Measurements from ENCODE around the gene ADCY2. TPM values are rescaled to one million over a fixed set of nuclear protein-coding genes. Genes with fewer than 3 reads are reported as not detected.

Gene ADCY2
- total RNA-seq, 1 experiment from 2014 or later = 31.3 TPM

DNA sequence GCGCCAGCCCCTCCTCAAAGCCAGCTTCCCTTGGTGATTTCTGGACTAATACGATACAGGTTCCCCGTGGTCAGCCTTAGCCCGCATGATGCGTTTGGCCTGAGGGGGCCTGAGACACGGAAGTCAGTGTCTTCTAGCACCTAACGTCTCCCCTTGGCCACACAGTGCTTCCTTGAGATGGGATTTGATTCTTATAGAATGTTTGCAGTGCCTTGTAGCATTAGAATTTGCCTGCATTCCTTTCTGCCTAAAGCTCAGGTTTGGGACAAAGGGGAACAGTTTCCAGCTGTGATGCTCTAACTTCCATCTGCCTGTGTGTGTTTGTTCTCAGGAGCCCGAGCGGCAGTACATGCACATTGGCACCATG lies 420.6 kb downstream of the ADCY2 start:
- Histone ChIP-seq H3K79me2 (ENCODE audit: insufficient read depth, low read length) (no peaks in the 10 kb centered on the region), H3K9ac (ENCODE audit: extremely low read depth, insufficient read length, low read length) (no peak overlapping the region), H4K8ac (replicated peaks; ENCODE audit: insufficient read length, low read depth, low read length) (no peak overlapping the region), H3K4ac (ENCODE audit: low read depth, low read length) (no peak overlapping the region), H2BK12ac (ENCODE audit: insufficient read length, low read depth, low read length) (no peak overlapping the region), H2BK5ac (ENCODE audit: insufficient read length, low read length) (no peak overlapping the region), H3K27ac (ENCODE audit: insufficient read length, low read depth, low read length) (no peak overlapping the region), H4K5ac (ENCODE audit: insufficient read length, low read depth, low read length) (no peak overlapping the region), H3K27me3 (ENCODE audit: insufficient read depth, low read length) (no peaks in the 10 kb centered on the region), H3K56ac (ENCODE audit: insufficient read length, low read depth, low read length) (no peak overlapping the region), H3K14ac (ENCODE audit: insufficient read depth, low read length) (no peak overlapping the region), H3K4me2 (ENCODE audit: insufficient read depth, insufficient read length, low read length) (peak overlapping the region; percentile 0), H2BK20ac (ENCODE audit: low read depth, low read length, poor library complexity, severe bottlenecking) (no peak overlapping the region), H4K91ac (ENCODE audit: insufficient read length, low read depth, low read length) (no peak overlapping the region), H3K79me1 (ENCODE audit: insufficient read depth, low read depth, low read length, poor library complexity, severe bottlenecking) (no peaks in the 10 kb centered on the region), H3K23ac (ENCODE audit: insufficient read length, low read depth, low read length) (no peak overlapping the region), H3T11ph (ENCODE audit: low read length) (no peak overlapping the region), H3K18ac (ENCODE audit: insufficient read length, low read depth, low read length) (peak overlapping the region; percentile 21), H2BK15ac (ENCODE audit: low read depth, low read length) (no peak overlapping the region), H2AFZ (ENCODE audit: low read length) (no peak overlapping the region), H3K9me3 (ENCODE audit: control insufficient read depth, low read depth, low read length) (no peaks in the 10 kb centered on the region), H2BK120ac (ENCODE audit: low read depth, low read length, poor library complexity, severe bottlenecking) (no peak overlapping the region), H2AK5ac (ENCODE audit: insufficient read length, low read length) (no peak overlapping the region), H3K23me2 (ENCODE audit: insufficient read length, low read depth, low read length, poor library complexity, severe bottlenecking) (no peaks in the 10 kb centered on the region), H4K20me1 (ENCODE audit: control insufficient read depth, insufficient read depth, insufficient read length) (no peaks in the 10 kb centered on the region), H3K4me1 (ENCODE audit: insufficient read depth, low read length) (0 out of 2 replicates have a peak, but pooled peaks cover 2% of the 10 kb centered on the region)
- no peak for DNase-seq
- no peak overlapping the region for H3K4me3 Mint-ChIP-seq
- H3K36me3 Mint-ChIP-seq (ENCODE audit: insufficient read depth in 1 of 3, low read depth in 3 of 3) = peaks cover 5 to 14% (median 13%) of the 10 kb centered on the region in 3 experiments; a peak in 5 of 7 replicates
- peak overlapping the region; percentile 79 to 95 (median 82); a peak in 5 of 7 replicates for H3K27ac Mint-ChIP-seq
- WGBS (ENCODE audit: extremely low coverage, insufficient read length, low lambda C conversion rate) = no CpG with 5 or more reads among the region's 9 CpGs
- TF ChIP-seq, protein P1, sequence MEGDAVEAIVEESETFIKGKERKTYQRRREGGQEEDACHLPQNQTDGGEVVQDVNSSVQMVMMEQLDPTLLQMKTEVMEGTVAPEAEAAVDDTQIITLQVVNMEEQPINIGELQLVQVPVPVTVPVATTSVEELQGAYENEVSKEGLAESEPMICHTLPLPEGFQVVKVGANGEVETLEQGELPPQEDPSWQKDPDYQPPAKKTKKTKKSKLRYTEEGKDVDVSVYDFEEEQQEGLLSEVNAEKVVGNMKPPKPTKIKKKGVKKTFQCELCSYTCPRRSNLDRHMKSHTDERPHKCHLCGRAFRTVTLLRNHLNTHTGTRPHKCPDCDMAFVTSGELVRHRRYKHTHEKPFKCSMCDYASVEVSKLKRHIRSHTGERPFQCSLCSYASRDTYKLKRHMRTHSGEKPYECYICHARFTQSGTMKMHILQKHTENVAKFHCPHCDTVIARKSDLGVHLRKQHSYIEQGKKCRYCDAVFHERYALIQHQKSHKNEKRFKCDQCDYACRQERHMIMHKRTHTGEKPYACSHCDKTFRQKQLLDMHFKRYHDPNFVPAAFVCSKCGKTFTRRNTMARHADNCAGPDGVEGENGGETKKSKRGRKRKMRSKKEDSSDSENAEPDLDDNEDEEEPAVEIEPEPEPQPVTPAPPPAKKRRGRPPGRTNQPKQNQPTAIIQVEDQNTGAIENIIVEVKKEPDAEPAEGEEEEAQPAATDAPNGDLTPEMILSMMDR (conservative IDR thresholded peaks at IDR 0.05) = no peak
- no peaks in the 10 kb centered on the region for H3K9me3 Mint-ChIP-seq
- peaks cover 27% of the 10 kb centered on the region in 2 experiments for H3K4me1 Mint-ChIP-seq
- H3K27me3 Mint-ChIP-seq (ENCODE audit: low read depth) = no peaks in the 10 kb centered on the region

Data from H9 (cell line).